ENCODE data around the gene CTR9. TPM values are rescaled to one million over a fixed set of nuclear protein-coding genes. Genes with fewer than 3 reads are reported as not detected.
"Not testable (repeated sequence)": the region's sequence is repeated elsewhere in the genome, so short reads cannot be mapped to it uniquely, and the experiment has no call there.

The CTR9 gene
- total RNA-seq, 2 donors from 2014 or later: 34.0 to 47.4 TPM

DNA sequence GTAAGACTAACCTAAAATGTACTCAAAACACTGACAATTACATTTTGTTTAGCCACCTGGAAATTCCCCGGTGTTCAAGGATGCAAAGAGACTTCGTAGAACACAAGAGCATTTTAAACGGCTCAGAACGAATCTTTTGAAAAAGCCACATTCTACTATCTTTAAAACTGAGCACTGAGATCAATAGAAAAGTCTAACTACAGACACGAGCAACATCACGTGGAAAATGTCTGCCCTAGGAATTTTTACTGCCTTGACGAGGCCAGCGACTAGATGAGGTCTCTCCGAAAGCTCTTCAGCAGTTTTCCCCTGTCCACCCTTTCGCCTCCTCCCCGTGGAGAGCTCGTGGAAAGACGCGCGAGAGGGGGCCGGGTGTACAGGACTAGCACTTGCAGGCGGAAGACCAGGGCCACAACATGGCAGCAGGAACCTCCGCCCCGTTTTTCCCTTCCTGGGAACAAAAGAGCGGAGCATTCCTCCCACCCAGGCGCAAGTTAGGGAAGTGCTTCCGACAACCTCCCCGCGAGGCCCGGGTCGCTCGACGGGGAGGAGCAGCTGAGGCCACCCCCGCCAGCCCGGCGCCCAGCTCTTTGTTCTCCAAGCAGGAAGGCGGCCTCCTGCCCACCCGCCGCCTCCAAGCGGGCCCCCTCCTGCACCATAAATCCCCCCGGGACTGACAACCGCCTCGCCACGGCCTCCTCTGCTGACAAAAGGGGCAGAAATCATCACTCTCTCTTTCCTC, 56.6 kb downstream of the CTR9 start:
- peaks cover 26% of the 10 kb centered on the region for H3K4me1 Mint-ChIP-seq

DNA sequence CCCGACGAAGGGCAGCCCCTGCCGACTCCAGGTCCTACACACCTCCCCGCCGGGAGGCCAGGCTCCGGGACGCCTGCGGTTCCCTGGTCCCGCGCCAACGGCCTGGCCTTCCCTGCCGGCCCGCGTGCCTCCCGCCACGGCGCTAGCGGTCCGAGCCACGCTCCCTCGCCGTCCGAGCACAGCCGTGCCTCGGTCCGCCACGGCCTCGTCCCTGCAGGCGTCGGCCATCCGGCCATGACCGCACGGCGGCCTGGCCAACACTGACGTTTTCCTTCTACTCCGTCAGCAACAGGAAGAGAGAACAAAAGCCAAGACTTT, 57.1 kb downstream of the CTR9 start:
- ATAC-seq (replicated peaks): peak; percentile 1
- Mint-ChIP-seq H3K9me3 (no peaks in the 10 kb centered on the region), H3K4me3 (peak overlapping the region; percentile 93), H3K4me1 (peaks cover 26% of the 10 kb centered on the region), H3K36me3 (ENCODE audit: low read depth) (peaks cover 59% of the 10 kb centered on the region), H3K27me3 (no peaks in the 10 kb centered on the region), H3K27ac (peak overlapping the region; percentile 94)

More for the DNA sequence above, 56.6 kb downstream of the CTR9 start:
- Mint-ChIP-seq H3K36me3 (ENCODE audit: low read depth) (peaks cover 65% of the 10 kb centered on the region), H3K27me3 (no peaks in the 10 kb centered on the region), H3K9me3 (no peaks in the 10 kb centered on the region), H3K27ac (peak overlapping the region; percentile 94), H3K4me3 (peak overlapping the region; percentile 93)
- ATAC-seq (replicated peaks): no peak

DNA sequence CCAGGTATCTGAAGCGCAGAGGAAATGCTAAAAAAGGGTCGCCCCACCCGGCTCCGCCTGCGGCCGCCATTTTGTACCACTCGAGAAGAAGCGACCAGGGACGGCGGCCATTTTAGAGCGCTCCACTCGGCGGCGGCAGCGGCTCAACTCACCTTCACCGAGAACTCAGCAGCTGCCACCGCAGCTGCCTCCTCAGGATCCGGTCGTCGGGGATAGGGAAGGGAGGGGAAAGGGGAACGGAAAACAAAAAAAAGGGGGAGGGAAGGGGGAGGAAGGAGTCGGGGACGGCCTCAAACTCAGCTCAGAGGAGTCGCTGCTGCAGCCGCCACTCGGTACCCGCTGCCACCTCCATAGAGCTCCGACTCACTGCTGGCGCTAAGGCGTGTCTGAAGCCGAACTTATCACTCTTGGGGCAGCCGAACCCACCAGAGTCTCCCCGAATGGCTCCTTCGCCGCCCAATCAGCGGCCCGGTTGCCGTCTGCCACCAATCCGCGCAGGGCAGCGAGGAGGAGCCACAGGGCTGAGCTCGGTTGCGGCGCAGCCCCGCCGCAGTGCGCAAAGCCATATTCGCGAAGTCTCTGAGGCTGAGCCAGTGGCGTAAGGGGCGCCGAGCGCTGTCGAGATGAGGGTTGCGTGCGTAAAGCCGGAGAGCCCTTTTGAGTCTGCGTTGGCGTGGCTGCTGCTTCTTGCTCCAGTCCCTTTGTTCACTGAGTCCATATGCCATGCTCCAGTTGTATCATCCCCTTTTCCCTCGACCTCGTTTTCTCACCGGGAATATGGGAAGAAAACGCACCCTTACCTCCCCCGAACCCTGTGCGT, 57.7 kb downstream of the CTR9 start, which contains the start of gene EIF4G2:
EIF4G2 (minus strand) TSS at position 374 of the 820 bp plus-strand sequence.
- Mint-ChIP-seq H3K27me3 (no peaks in the 10 kb centered on the region), H3K27ac (peak within 1 kb of the TSS; percentile 94), H3K4me1 (peaks cover 26% of the 10 kb centered on the region), H3K9me3 (no peaks in the 10 kb centered on the region), H3K36me3 (ENCODE audit: low read depth) (peaks cover 54% of the 10 kb centered on the region), H3K4me3 (peak within 1 kb of the TSS; percentile 93)
- ATAC-seq (replicated peaks): peak; percentile 95

DNA sequence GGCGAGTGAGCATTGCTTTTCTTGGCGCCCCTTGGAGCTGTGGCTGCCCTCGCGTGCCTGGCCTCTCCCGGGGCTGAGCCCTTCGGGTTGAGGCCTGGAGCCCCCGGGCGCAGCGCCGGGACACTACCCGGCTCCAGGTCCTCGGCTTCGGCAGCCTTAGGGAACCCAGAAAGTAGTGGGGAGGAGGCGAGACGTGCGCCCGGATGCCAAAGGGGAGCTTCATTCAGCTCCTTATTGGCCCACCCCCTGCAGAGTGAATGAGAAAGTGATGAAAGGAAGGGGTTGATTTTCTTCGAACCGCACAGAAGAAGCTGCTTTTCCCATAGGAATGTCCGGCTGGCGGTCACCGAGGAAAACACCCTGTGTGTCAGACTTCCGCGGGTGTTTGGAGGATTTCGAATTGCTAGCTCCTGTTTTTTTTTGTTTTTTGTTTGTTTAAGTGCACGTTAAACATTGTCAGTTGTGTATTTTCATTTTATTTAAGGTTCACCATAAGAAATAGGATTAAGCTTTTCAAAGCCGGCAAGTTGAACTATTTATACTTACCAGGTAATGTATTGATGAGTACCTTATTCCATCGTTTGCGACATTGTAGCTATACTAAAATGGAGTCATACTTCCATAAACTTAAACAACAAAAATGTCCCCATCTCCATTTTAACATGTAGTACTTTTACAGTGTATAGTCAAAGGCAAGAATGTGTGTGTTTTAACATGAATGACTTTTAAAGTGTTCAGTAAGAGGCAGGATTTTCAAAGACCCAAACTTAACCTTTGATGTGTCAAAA, 58.5 kb downstream of the CTR9 start:
- no peaks in the 10 kb centered on the region for H3K9me3 Mint-ChIP-seq
- H3K27ac Mint-ChIP-seq: peak overlapping the region; percentile 94
- no peaks in the 10 kb centered on the region for H3K27me3 Mint-ChIP-seq
- peak overlapping the region; percentile 93 for H3K4me3 Mint-ChIP-seq
- H3K36me3 Mint-ChIP-seq (ENCODE audit: low read depth): peaks cover 46% of the 10 kb centered on the region
- ATAC-seq (replicated peaks): peak; percentile 22
- peaks cover 22% of the 10 kb centered on the region for H3K4me1 Mint-ChIP-seq

DNA sequence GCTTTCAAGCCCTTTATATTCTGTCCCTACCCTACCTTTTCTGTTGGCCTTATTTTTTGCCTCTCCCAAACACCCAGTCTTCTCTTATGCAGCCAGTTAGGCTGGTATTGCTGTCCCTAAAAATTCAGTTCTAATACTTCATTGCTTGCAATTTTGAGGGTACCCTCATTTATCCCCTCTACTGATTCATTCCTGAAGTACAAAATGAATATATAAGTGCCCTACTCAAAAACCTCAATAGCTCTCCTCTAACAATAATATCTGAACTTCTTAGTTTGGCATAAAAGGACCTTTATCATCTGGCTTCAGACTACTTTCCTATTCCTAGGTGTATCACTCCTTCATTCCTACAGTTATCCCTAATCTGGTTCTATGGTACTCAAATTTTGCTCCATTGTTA, 62.9 kb downstream of the CTR9 start:
- no peak for ATAC-seq (replicated peaks)

DNA sequence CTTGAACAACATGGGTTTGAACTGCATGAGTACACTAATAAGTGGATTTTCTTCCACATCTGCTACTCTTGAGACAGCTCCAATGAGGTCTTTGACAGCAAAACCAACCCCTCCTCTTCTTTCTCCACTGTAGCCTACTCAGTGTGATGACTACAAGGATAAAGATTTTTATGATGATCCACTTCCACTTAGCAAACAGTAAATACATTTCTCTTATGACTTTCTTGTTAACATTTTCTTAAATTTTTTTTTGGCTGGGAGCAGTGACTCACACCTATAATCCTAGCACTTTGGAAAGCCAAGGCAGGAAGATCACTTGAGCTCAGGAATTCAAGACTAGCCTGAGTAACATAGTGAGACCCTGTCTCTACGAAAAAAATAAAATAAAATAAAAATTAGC, 67.5 kb downstream of the CTR9 start:
- Mint-ChIP-seq H3K36me3 (ENCODE audit: low read depth) (no peaks in the 10 kb centered on the region), H3K27me3 (no peaks in the 10 kb centered on the region), H3K4me3 (no peak overlapping the region), H3K9me3 (no peaks in the 10 kb centered on the region), H3K4me1 (no peaks in the 10 kb centered on the region), H3K27ac (no peak overlapping the region)
- no peak for ATAC-seq (replicated peaks)

More for the DNA sequence above, 62.9 kb downstream of the CTR9 start:
- Mint-ChIP-seq H3K4me1 (peaks cover 6% of the 10 kb centered on the region), H3K4me3 (no peak overlapping the region), H3K27ac (no peak overlapping the region), H3K9me3 (no peaks in the 10 kb centered on the region), H3K27me3 (no peaks in the 10 kb centered on the region), H3K36me3 (ENCODE audit: low read depth) (peaks cover 2% of the 10 kb centered on the region)

DNA sequence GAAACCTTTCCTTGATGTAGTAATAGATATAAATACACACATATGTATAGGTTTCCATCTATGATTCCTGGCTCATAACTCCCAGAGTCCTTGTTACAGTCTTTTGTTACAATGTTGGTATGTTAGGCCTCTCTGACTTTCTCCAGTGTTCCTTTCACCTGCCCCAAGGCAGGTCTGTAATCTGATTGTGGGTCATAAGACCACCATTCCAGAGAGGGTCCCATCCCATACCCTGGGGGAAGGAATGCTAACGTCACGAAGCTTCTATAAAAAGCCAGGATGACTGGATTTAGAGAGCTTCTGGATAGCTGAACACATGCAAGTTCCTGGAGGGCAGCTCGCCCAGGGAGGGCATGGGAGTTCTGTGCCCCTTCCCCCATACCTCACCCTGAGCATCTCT, 71.4 kb downstream of the CTR9 start:
- H3K4me3 Mint-ChIP-seq; H3K36me3 Mint-ChIP-seq (ENCODE audit: low read depth); ATAC-seq (replicated peaks); H3K4me1 Mint-ChIP-seq; H3K27me3 Mint-ChIP-seq; H3K27ac Mint-ChIP-seq; H3K9me3 Mint-ChIP-seq: not testable (repeated sequence)

DNA sequence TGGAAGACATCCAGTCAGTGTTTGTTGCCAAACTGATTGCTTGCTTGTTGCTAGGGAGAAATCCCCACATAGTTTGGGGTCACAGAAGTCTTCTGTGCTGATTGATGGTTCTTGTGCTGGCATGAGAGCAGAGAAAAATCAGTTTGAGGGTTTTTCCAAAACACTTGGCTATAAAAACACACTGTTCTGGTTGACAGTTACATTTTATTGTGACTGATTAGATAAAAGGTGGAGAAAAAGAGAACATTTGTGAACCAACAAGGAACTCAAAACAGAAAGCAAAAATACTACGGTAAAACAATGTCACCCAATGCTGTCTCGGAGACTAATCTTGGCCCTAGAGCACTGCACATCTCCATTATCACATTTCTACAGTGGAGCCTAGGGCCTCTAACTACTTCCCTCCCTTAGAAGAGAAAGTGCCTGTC, 72.1 kb downstream of the CTR9 start:
- Mint-ChIP-seq H3K4me3 (no peak overlapping the region), H3K4me1 (no peaks in the 10 kb centered on the region), H3K27ac (no peak overlapping the region), H3K36me3 (ENCODE audit: low read depth) (no peaks in the 10 kb centered on the region), H3K9me3 (no peaks in the 10 kb centered on the region), H3K27me3 (no peaks in the 10 kb centered on the region)
- ATAC-seq (replicated peaks): no peak

DNA sequence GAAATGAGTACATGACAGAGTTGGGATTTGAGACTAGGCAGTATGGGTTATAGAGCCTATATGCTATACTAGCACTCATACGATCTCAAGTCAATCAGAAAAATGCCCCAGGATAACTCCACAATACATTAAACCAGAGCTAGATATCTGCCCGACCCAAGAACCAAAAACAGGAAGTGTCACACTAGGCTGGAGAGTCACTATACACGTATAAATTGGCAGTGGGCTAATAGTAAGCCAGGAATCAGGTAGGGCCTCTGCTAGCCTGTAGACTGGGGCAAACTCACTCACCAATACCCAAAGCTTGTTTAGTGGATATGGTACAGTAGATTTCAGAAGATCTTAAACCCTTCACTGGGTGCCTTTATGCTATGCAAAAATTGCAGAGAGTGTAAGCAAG, 73.8 kb downstream of the CTR9 start:
- ATAC-seq (replicated peaks): no peak
- no peaks in the 10 kb centered on the region for H3K36me3 Mint-ChIP-seq (ENCODE audit: low read depth)
- H3K27me3 Mint-ChIP-seq: no peaks in the 10 kb centered on the region
- H3K27ac Mint-ChIP-seq: no peak overlapping the region
- H3K4me1 Mint-ChIP-seq: no peaks in the 10 kb centered on the region
- H3K9me3 Mint-ChIP-seq: no peaks in the 10 kb centered on the region
- H3K4me3 Mint-ChIP-seq: no peak overlapping the region

DNA sequence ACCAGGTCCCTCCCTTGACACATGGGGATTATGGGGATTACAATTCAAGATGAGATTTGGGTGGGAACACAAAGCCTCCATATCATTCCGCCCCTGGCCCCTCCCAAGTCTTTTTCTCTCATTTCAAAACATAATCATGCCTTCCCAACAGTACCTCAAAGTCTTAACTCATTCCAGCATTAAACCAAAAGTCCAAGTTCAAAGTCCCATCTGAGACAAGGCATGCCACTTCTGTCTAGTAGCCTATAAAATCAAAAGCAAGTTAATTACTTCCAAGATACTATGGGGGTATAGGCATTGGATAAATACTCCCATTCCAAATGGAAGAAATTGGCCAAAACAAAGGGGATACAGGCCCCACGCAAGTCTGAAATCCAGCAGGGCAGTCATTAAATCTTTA, 77.4 kb downstream of the CTR9 start:
- no peaks in the 10 kb centered on the region for H3K4me1 Mint-ChIP-seq
- no peaks in the 10 kb centered on the region for H3K36me3 Mint-ChIP-seq (ENCODE audit: low read depth)
- H3K9me3 Mint-ChIP-seq: no peaks in the 10 kb centered on the region
- H3K4me3 Mint-ChIP-seq: no peak overlapping the region
- ATAC-seq (replicated peaks): no peak
- H3K27me3 Mint-ChIP-seq: no peaks in the 10 kb centered on the region
- no peak overlapping the region for H3K27ac Mint-ChIP-seq

DNA sequence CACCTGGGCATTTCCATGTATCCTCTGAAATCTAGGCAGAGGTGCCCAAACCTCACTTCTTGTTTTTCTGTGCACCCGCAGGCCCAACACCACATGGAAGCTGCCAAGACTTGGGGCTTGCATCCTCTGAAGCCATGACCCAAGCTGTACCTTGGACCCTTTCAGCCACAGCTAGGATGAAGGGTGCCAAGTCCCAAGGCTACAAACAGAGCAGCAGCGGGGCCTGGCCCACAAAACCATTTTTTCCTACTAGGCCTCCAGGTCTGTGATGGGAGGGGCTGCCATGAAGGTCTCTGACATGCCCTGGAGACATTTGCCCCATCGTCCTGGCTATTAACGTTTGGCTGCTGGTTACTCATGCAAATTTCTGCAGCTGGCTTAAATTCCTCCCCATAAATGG, 78.1 kb downstream of the CTR9 start:
- H3K4me3 Mint-ChIP-seq: no peak overlapping the region
- no peaks in the 10 kb centered on the region for H3K27me3 Mint-ChIP-seq
- H3K36me3 Mint-ChIP-seq (ENCODE audit: low read depth): no peaks in the 10 kb centered on the region
- no peak overlapping the region for H3K27ac Mint-ChIP-seq
- no peaks in the 10 kb centered on the region for H3K4me1 Mint-ChIP-seq
- H3K9me3 Mint-ChIP-seq: no peaks in the 10 kb centered on the region
- ATAC-seq (replicated peaks): no peak

Other genes with a start within 250 kb of the CTR9 start
- 1 to 10 TPM; 7.8 to 8.5 TPM for gene RNF141, start 210.1 kb upstream of the CTR9 start, total RNA-seq
- not detected for gene LYVE1, start 182.6 kb upstream of the CTR9 start, total RNA-seq
- under 1 TPM in 1 of 2 donors, not detected in 1; 0.13 TPM for gene IRAG1, start 57.5 kb upstream of the CTR9 start, total RNA-seq
- gene EIF4G2, start 57.7 kb downstream of the CTR9 start, total RNA-seq: 1,000 to 10,000 TPM in 1 of 2 donors, 100 to 1,000 TPM in 1; 622 to 1,188 TPM
- gene ZBED5, start 106.8 kb downstream of the CTR9 start, total RNA-seq: 10 to 100 TPM; 28.8 to 33.0 TPM